IPS-18a (cell line): ENCODE results near the gene CD180.

Source experiments
- H3K27ac ChIP-seq: one replicate; pipeline ENCODE4 v1.5.1; 2013; ENCODE audit warnings: low read length
- H3K27me3 ChIP-seq: one replicate; pipeline ENCODE4 v1.6.1; 2013; ENCODE audit warnings: mild to moderate bottlenecking, low read length; ENCODE audit not compliant: control insufficient read depth, insufficient read depth
- H3K36me3 ChIP-seq: one replicate; pipeline ENCODE4 v1.6.1; 2013; ENCODE audit warnings: low read depth, low read length; ENCODE audit not compliant: control insufficient read depth
- H3K4me1 ChIP-seq: one replicate; pipeline ENCODE4 v1.6.1; 2013; ENCODE audit warnings: low read depth, low read length; ENCODE audit not compliant: control insufficient read depth
- H3K4me3 ChIP-seq: one replicate; pipeline ENCODE4 v1.5.1; 2013; ENCODE audit warnings: low read length
- H3K9ac ChIP-seq: one replicate; pipeline ENCODE4 v1.6.1; 2013; ENCODE audit warnings: mild to moderate bottlenecking, low read length, moderate library complexity
- H3K9me3 ChIP-seq: one replicate; pipeline ENCODE4 v1.6.1; 2013; ENCODE audit warnings: low read depth, low read length; ENCODE audit not compliant: control insufficient read depth

The CD180 gene

DNA sequence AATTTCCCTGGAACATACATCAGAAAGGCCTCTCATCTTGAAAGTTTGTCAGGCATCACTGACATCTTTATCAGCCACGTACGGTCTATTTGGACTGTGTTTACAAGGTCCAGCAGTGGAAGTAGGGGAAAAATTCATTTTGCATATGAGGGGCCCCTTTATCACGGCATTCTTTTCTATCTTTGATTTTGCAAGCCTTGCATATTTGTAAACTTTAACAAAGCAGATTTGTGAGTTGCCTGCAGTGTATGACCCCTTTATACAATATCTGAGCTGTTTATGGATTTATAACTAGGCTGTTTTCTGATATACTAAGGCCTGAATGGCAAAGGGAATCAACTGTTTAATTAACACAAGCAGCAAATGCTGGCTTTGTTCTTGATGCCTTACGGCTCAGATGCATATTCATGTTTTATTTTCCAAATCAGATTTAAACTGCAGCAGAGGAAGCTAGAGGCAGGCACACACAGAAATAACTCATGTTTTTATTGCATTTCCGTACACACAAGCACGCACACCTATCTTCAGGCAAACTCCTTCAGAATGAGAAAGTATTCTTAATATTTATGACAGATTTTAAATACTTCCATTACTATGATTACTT is 61.1 kb downstream of the CD180 start:
- H3K4me3 ChIP-seq = no peak overlapping the region
- H3K4me1 ChIP-seq = no peaks in the 10 kb centered on the region

DNA sequence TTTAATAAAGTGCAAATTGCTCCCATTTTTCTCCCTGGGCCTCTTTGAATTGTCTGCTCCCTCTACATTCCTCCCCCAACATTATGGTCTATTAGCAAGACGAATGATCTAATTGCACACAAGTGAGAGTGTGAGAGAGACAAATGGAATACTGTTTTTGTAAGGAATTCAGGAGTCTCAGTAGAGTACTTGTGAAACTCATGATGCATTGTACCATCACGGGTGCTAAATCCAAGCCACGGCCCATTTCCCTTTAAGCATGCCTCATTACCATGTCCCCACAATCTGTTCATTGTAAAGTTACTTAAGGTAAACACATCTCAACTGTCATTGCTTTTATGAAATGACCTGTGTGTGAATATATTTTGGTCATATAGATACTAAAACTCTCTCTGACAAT is 62.8 kb downstream of the CD180 start:
- H3K4me1 ChIP-seq = no peaks in the 10 kb centered on the region
- no peaks in the 10 kb centered on the region for H3K27me3 ChIP-seq
- no peak overlapping the region for H3K27ac ChIP-seq
- no peaks in the 10 kb centered on the region for H3K36me3 ChIP-seq
- H3K4me3 ChIP-seq = no peak overlapping the region
- H3K9me3 ChIP-seq = no peaks in the 10 kb centered on the region
- H3K9ac ChIP-seq = no peak overlapping the region

More for the DNA sequence above, 61.1 kb downstream of the CD180 start:
- H3K27me3 ChIP-seq = no peaks in the 10 kb centered on the region
- no peaks in the 10 kb centered on the region for H3K36me3 ChIP-seq
- no peaks in the 10 kb centered on the region for H3K9me3 ChIP-seq
- no peak overlapping the region for H3K9ac ChIP-seq
- no peak overlapping the region for H3K27ac ChIP-seq

DNA sequence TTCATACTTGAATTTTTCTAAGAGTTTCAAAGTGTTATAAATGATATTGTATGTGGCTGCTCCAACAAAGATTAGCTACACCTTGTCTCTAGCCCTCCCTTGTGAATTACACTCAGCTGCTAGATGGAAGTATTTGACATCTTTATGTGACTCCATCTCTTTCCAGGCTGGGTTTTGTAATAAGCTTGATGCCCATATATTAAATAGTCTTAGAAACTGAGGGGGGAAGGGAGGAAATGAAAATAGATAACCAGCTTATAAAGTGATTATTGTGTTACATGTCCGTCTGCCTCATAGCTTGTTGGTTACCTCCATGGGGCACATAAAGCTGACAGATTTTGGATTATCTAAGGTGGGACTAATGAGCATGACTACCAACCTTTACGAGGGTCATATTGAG is 63.4 kb downstream of the CD180 start:
- no peak overlapping the region for H3K4me3 ChIP-seq
- no peak overlapping the region for H3K9ac ChIP-seq
- H3K27me3 ChIP-seq = no peaks in the 10 kb centered on the region
- no peak overlapping the region for H3K27ac ChIP-seq
- no peaks in the 10 kb centered on the region for H3K36me3 ChIP-seq
- H3K9me3 ChIP-seq = no peaks in the 10 kb centered on the region
- no peaks in the 10 kb centered on the region for H3K4me1 ChIP-seq

DNA sequence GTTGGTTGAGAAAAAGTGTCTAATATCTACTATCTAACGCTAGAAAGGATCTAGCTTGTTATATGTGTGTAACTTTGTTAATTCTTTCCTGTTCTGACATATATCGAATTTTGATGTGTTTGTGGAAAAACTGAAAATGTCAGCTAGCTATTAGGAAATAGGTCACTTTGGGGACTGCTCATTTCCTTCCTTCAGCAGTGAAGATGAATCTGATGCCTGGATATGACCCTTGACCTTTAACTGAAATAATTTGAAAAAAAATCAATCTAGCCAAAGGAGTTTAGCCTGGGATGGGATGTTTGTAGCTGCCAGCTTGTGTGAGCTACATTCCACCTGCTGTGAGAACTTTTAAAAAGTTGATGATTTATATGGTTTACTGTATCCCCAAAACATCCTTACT is 66.8 kb downstream of the CD180 start:
- Histone ChIP-seq H3K9me3 (no peaks in the 10 kb centered on the region), H3K36me3 (no peaks in the 10 kb centered on the region), H3K4me3 (no peak overlapping the region), H3K4me1 (no peaks in the 10 kb centered on the region), H3K27ac (no peak overlapping the region), H3K27me3 (no peaks in the 10 kb centered on the region), H3K9ac (no peak overlapping the region)
